HCT116 (cell line): ENCODE results near the gene ERC1. TPM values are rescaled to one million over a fixed set of nuclear protein-coding genes. Genes with fewer than 3 reads are reported as not detected.

Experiments used
- ATAC-seq: fragments of 200-7000 bp; cut with Tn5 transposase; 2 replicates; pipeline ENCODE4 v1.9.1; 2020; ENCODE audit warnings: mild to moderate bottlenecking, moderate library complexity
- BruUV-seq: library from RNA; stranded (reverse); fragments of 400-500 nt; replicated peaks from 2 replicates; lab custom pipeline; 2021; lab: Mats Ljungman, UMichigan
- CTCF ChIA-PET: fragments of 300-600 bp; sonication (Branson Sonifier 250); formaldehyde crosslinking; loops from one replicate; lab custom pipeline; 2021; ENCODE audit warnings: antibody characterized with exemption; lab: Charles Lee
- POLR2A ChIA-PET: fragments of 300-600, 350-600 bp; sonication (Branson Sonifier 250); formaldehyde crosslinking; loops from one replicate; lab custom pipeline; 2021; ENCODE audit warnings: antibody characterized with exemption; lab: Charles Lee
- RAD21 ChIA-PET, 2 experiments: fragments of 300-600 bp; sonication (Branson Sonifier 250); formaldehyde crosslinking; loops; one replicate each; lab custom pipeline; 2023; ENCODE audit warnings: low total read pairs in 2 of 2; ENCODE audit not compliant: uncharacterized antibody in 2 of 2, unreplicated experiment in 2 of 2, low non-redundant PET in 1 of 2; lab: Charles Lee
- DNase-seq: peaks from one replicate; pipeline ENCODE4 v3.0.0-alpha.2; 2010; ENCODE audit warnings: low read depth, low spot score
- H2AFZ ChIP-seq: fragments of 200-600 bp; shearing (Covaris generic), sonication (generic); 2 replicates; pipeline ENCODE4 v1.6.1; 2017; ENCODE audit warnings: low read depth, mixed run types, mixed read lengths, antibody characterized with exemption, low read length; ENCODE audit not compliant: poor library complexity, severe bottlenecking
- H3K27ac ChIP-seq: 2 replicates; pipeline ENCODE4 v1.5.1; 2012; ENCODE audit warnings: low read depth, low read length
- H3K27me3 ChIP-seq: fragments of 200-600 bp; sonication (generic); 2 replicates; pipeline ENCODE4 v1.6.1; 2016; ENCODE audit warnings: mixed run types, low read length, mixed read lengths; ENCODE audit not compliant: insufficient read depth
- H3K36me3 ChIP-seq, 2 experiments: fragments of 200-500 bp in 1 of 2; fragments of 200-600 bp in 1 of 2; sonication (Bioruptor generic) in 1 of 2; sonication (generic) in 1 of 2; 2 replicates each; pipeline versions ENCODE4 v1.5.1 to v1.6.1; 2014 to 2016; ENCODE audit warnings: low read length in 2 of 2, inconsistent platforms in 1 of 2, mixed read lengths in 1 of 2, mixed run types in 1 of 2; ENCODE audit not compliant: insufficient read depth in 2 of 2, control insufficient read depth in 1 of 2
- H3K4me1 ChIP-seq, 2 experiments: fragments of 200-600 bp in 1 of 2; sonication (generic) in 1 of 2; 2 replicates each; pipeline versions ENCODE4 v1.5.1 to v1.6.1; 2012 to 2017; ENCODE audit warnings: low read length in 2 of 2, inconsistent platforms in 1 of 2, mild to moderate bottlenecking in 1 of 2, mixed read lengths in 1 of 2, mixed run types in 1 of 2, moderate library complexity in 1 of 2; ENCODE audit not compliant: insufficient read depth in 2 of 2, control insufficient read depth in 1 of 2
- H3K4me2 ChIP-seq: fragments of 200-600 bp; sonication (generic); 2 replicates; pipeline ENCODE4 v1.6.1; 2017; ENCODE audit warnings: mixed run types, low read length, mixed read lengths
- H3K4me3 ChIP-seq, 2 experiments: fragments of 200-600 bp in 1 of 2; sonication (generic) in 1 of 2; replicated peaks in 1 of 2; 2 replicates each; pipeline ENCODE4 v1.5.1; 2011 to 2016; ENCODE audit warnings: low read length in 2 of 2, control low read depth in 1 of 2, low read depth in 1 of 2, mild to moderate bottlenecking in 1 of 2, mixed read lengths in 1 of 2, mixed run types in 1 of 2
- H3K79me2 ChIP-seq: fragments of 200-600 bp; sonication (generic); 2 replicates; pipeline ENCODE4 v1.6.1; 2017; ENCODE audit warnings: mild to moderate bottlenecking, mixed run types, low read length, moderate library complexity, mixed read lengths; ENCODE audit not compliant: insufficient read depth
- H3K9ac ChIP-seq: fragments of 200-600 bp; sonication (generic); 2 replicates; pipeline ENCODE4 v1.6.1; 2016; ENCODE audit warnings: low read length, mixed read lengths
- H3K9me2 ChIP-seq: fragments of 200-600 bp; sonication (generic), shearing (Covaris generic); 2 replicates; pipeline ENCODE4 v1.6.1; 2017; ENCODE audit warnings: mixed run types, mild to moderate bottlenecking, moderate library complexity; ENCODE audit not compliant: insufficient read depth
- H3K9me3 ChIP-seq, 2 experiments: fragments of 200-500 bp in 1 of 2; fragments of 200-600 bp in 1 of 2; sonication (Bioruptor generic) in 1 of 2; sonication (generic) in 1 of 2; 2 replicates each; pipeline ENCODE4 v1.6.1; 2014 to 2017; ENCODE audit warnings: low read length in 2 of 2, mixed read lengths in 2 of 2, inconsistent platforms in 1 of 2, low read depth in 1 of 2, mild to moderate bottlenecking in 1 of 2, mixed run types in 1 of 2, moderate library complexity in 1 of 2; ENCODE audit not compliant: control insufficient read depth in 1 of 2, insufficient read depth in 1 of 2
- H4K20me1 ChIP-seq: fragments of 200-600 bp; sonication (generic), shearing (Covaris generic); 2 replicates; pipeline ENCODE4 v1.6.1; 2017; ENCODE audit warnings: mixed run types, mild to moderate bottlenecking, moderate library complexity; ENCODE audit not compliant: insufficient read depth
- CBX3 ChIP-seq: IDR thresholded peaks from 2 replicates; pipeline ENCODE4 v1.6.1; 2012; ENCODE audit warnings: low read depth
- CEBPB ChIP-seq: IDR thresholded peaks from 2 replicates; pipeline ENCODE4 v1.6.1; 2012; ENCODE audit warnings: low read depth
- CTCF ChIP-seq, 3 experiments: fragments of 200-600 bp in 1 of 3; sonication (generic) in 1 of 3; IDR thresholded peaks in 2 of 3; conservative IDR thresholded peaks in 1 of 3; 2 replicates each; pipeline ENCODE4 v1.5.1; 2012 to 2017; ENCODE audit warnings: low read depth in 2 of 3, low read length in 2 of 3, antibody characterized with exemption in 1 of 3, borderline replicate concordance in 1 of 3, control low read depth in 1 of 3, mild to moderate bottlenecking in 1 of 3, mixed read lengths in 1 of 3, mixed run types in 1 of 3, moderate library complexity in 1 of 3; ENCODE audit not compliant: insufficient read depth in 1 of 3
- EGR1 ChIP-seq: IDR thresholded peaks from 2 replicates; pipeline ENCODE4 v1.6.1; 2012; ENCODE audit warnings: low read depth
- EZH2 ChIP-seq: fragments of 200-600 bp; sonication (generic); IDR thresholded peaks from 2 replicates; pipeline ENCODE4 v1.6.1; 2017; ENCODE audit warnings: antibody characterized with exemption, mixed run types
- FOSL1 ChIP-seq: IDR thresholded peaks from 2 replicates; pipeline ENCODE4 v1.6.1; 2012; ENCODE audit warnings: low read depth
- JUND ChIP-seq: IDR thresholded peaks from 2 replicates; pipeline ENCODE4 v1.6.1; 2012
- POLR2A ChIP-seq: IDR thresholded peaks from 2 replicates; pipeline ENCODE4 v1.7.0; 2011; ENCODE audit warnings: borderline replicate concordance; ENCODE audit not compliant: insufficient read depth, insufficient read length; ENCODE audit errors: extremely low read depth
- POLR2AphosphoS5 ChIP-seq: IDR thresholded peaks from 2 replicates; pipeline ENCODE4 v1.6.1; 2011; ENCODE audit warnings: mild to moderate bottlenecking, low read depth, low read length, moderate library complexity
- SIN3A ChIP-seq: IDR thresholded peaks from 2 replicates; pipeline ENCODE4 v1.6.1; 2012; ENCODE audit warnings: low read depth
- SP1 ChIP-seq: IDR thresholded peaks from 2 replicates; pipeline ENCODE4 v1.6.1; 2012; ENCODE audit warnings: low read depth
- TCF7L2 ChIP-seq: IDR thresholded peaks from 2 replicates; pipeline ENCODE4 v1.7.0; 2011; ENCODE audit warnings: borderline replicate concordance, inconsistent platforms; ENCODE audit not compliant: insufficient read depth, insufficient read length; ENCODE audit errors: extremely low read depth
- YY1 ChIP-seq: IDR thresholded peaks from 2 replicates; pipeline ENCODE4 v1.6.1; 2011; ENCODE audit warnings: low read length, low read depth, moderate library complexity, mild to moderate bottlenecking; ENCODE audit not compliant: insufficient replicate concordance; ENCODE audit errors: extremely low read depth
- ZBTB33 ChIP-seq: IDR thresholded peaks from 2 replicates; pipeline ENCODE4 v1.6.1; 2011; ENCODE audit warnings: mild to moderate bottlenecking, low read length, moderate library complexity; ENCODE audit not compliant: insufficient replicate concordance; ENCODE audit errors: extremely low read depth
- ZFX ChIP-seq: fragments of 450-650 bp; IDR thresholded peaks from 2 replicates; pipeline ENCODE4 v1.6.1; 2017
- ZNF274 ChIP-seq: fragments of 200-500 bp; sonication (Bioruptor generic); IDR thresholded peaks from 2 replicates; pipeline ENCODE4 v1.6.1; 2014; ENCODE audit warnings: mild to moderate bottlenecking, low read depth, low read length, inconsistent platforms
- intact Hi-C: fragments of 100-400 bp; cut with micrococcal nuclease; formaldehyde crosslinking; loops from 2 replicates; pipeline ENCODE4 v1.10.0; 2022
- total RNA-seq: library from RNA; stranded (reverse); gene quantifications from one replicate; pipeline ENCODE4 v1.2.1, GENCODE V29; 2021; ENCODE audit not compliant: unreplicated experiment
- TF ChIP-seq, protein P1 (sequence below): IDR thresholded peaks from 2 replicates; pipeline ENCODE4 v1.6.1; 2012

ERC1 gene
- total RNA-seq, 1 experiment from 2014 or later: 41.9 TPM

GRCh38 chr12:1184402-1184801, 193.4 kb downstream of the ERC1 start (continued):
- TF ChIP-seq POLR2A: no peak
- no peak for TF ChIP-seq EGR1
- no peak for TF ChIP-seq SIN3A
- TF ChIP-seq, all 23 proteins: peak for 0

- no peaks in the 10 kb centered on the region for H3K9me2 ChIP-seq
- H3K9ac ChIP-seq: no peak overlapping the region
- no peak overlapping the region for H2AFZ ChIP-seq
- no peak overlapping the region for H3K4me2 ChIP-seq
- intact Hi-C loops: no loop called here
- no peaks in the 10 kb centered on the region for H3K36me3 ChIP-seq
- H3K27me3 ChIP-seq: no peaks in the 10 kb centered on the region
- POLR2A ChIA-PET: no interaction called here
- CTCF ChIA-PET: no interaction called here
- no TSS peak for BruUV-seq
- RAD21 ChIA-PET: no interaction called here
- no peak for DNase-seq
- H3K9me3 ChIP-seq: no peaks in the 10 kb centered on the region
- ATAC-seq: no peak
- no peak for TF ChIP-seq JUND
- no peak for TF ChIP-seq ZFX
- TF ChIP-seq, protein P1, sequence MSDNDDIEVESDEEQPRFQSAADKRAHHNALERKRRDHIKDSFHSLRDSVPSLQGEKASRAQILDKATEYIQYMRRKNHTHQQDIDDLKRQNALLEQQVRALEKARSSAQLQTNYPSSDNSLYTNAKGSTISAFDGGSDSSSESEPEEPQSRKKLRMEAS: no peak
- no peak for TF ChIP-seq POLR2AphosphoS5
- TF ChIP-seq EZH2: no peak
- TF ChIP-seq SP1: no peak
- no peak for TF ChIP-seq ZNF274
- no peak for TF ChIP-seq CEBPB
- TF ChIP-seq TCF7L2: no peak
- TF ChIP-seq CBX3: no peak
- TF ChIP-seq SIN3A: no peak
- no peak for TF ChIP-seq CTCF (IDR thresholded peaks at IDR 0.05 in 2 of 3, conservative IDR thresholded peaks at IDR 0.05 in 1 of 3; ENCODE audit: borderline replicate concordance in 1 of 3, insufficient read depth in 1 of 3, low read depth in 2 of 3, low read length in 2 of 3)
- no peak for TF ChIP-seq YY1
- TF ChIP-seq ZBTB33: no peak
- no peak for TF ChIP-seq FOSL1
- peaks cover 2 to 5% of the 10 kb centered on the region in 2 experiments; a peak in 3 of 4 replicates for H3K4me1 ChIP-seq
- H4K20me1 ChIP-seq: no peaks in the 10 kb centered on the region
- H3K27ac ChIP-seq: no peak overlapping the region
- no peaks in the 10 kb centered on the region for H3K79me2 ChIP-seq
- no peak overlapping the region for H3K4me3 ChIP-seq
Observed at GRCh38 chr12:1185460-1186182, 194.6 kb downstream of the ERC1 start.
